ENCODE results near the gene FBXO47.

FBXO47 gene

DNA sequence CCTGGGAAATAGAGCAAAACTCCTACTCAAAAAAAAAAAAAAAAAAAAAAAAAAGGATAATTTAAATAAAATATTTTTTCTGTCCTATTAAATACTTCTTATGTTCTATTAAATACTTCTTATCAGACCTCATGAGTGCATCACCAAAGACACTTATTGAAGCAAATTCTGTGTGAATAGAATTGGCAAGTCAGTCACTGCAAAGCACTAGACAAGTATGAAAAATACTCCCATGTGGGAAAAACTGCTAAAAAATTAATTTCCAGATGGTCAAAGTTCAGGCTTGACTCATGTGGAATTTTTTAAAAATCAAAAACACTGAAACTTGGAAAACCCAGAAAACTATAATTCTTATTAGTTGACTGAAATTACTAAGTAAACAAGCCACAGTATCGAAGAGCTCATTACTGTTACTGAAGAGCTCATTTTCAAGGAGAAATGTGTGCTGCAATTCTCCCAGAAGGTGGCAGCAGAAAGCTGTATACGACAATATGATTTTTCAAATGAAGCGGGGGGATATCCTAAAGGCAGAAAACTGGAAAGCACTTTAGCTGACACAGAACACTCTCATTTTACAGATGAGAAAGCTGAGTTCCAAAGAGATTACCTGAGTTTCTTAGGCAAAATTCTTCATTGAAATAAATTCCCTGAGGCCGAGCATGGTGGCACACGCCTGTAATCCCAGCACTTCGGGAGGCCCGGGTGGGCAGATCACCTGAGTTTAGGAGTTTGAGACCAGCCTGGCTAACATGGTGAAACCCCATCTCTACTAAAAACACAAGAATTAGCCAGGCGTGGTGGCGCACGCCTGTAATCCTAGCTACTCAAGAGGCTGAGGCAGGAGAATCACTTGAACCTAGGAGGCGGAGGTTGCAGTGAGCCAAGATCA is 15.9 kb upstream of the FBXO47 start:
- POLR2A ChIA-PET = interaction anchor here (0.6 to 3.1 kb wide), 9 partner anchors 74 to 217 kb away, joined by 3 to 37 read pairs (median 3); partner anchors contain the start of genes LASP1, PLXDC1 and RPL19
- CTCF ChIA-PET = interaction anchor here (0.6 to 10.0 kb wide), 74 partner anchors 9 to 650 kb away, joined by 3 to 266 read pairs (median 4); partner anchors contain the start of genes ARL5C, CWC25, LASP1 and PLXDC1
- Histone ChIP-seq H3K27ac (ENCODE audit: extremely low read depth, low read depth, low read length) (no peak overlapping the region), H3K36me3 (ENCODE audit: control insufficient read depth in 2 of 2, insufficient read depth in 1 of 2, low read length in 2 of 2) (no peaks in the 10 kb centered on the region), H3K4me1 (ENCODE audit: control insufficient read depth, insufficient read depth, low read length) (peaks cover 6% of the 10 kb centered on the region), H3K4me3 (ENCODE audit: low read depth, low read length) (no peak overlapping the region), H3K9me3 (ENCODE audit: control insufficient read depth, insufficient read depth, low read depth, low read length) (no peaks in the 10 kb centered on the region)
- TF ChIP-seq SP2 (tag by site-specific recombination; IDR thresholded peaks at IDR 0.05) = no peak
- no peak for TF ChIP-seq ZFHX2 (tag by site-specific recombination; conservative IDR thresholded peaks at IDR 0.05)
- TF ChIP-seq SETDB1 (IDR thresholded peaks at IDR 0.05; ENCODE audit: insufficient read length, low read length) = no peak
- TF ChIP-seq ZNF132 (tag by site-specific recombination; IDR thresholded peaks at IDR 0.05; ENCODE audit: borderline replicate concordance) = no peak
- TF ChIP-seq, protein P1, sequence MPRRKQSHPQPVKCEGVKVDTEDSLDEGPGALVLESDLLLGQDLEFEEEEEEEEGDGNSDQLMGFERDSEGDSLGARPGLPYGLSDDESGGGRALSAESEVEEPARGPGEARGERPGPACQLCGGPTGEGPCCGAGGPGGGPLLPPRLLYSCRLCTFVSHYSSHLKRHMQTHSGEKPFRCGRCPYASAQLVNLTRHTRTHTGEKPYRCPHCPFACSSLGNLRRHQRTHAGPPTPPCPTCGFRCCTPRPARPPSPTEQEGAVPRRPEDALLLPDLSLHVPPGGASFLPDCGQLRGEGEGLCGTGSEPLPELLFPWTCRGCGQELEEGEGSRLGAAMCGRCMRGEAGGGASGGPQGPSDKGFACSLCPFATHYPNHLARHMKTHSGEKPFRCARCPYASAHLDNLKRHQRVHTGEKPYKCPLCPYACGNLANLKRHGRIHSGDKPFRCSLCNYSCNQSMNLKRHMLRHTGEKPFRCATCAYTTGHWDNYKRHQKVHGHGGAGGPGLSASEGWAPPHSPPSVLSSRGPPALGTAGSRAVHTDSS (tag by site-specific recombination; IDR thresholded peaks at IDR 0.05) = no peak
- TF ChIP-seq, protein P2, sequence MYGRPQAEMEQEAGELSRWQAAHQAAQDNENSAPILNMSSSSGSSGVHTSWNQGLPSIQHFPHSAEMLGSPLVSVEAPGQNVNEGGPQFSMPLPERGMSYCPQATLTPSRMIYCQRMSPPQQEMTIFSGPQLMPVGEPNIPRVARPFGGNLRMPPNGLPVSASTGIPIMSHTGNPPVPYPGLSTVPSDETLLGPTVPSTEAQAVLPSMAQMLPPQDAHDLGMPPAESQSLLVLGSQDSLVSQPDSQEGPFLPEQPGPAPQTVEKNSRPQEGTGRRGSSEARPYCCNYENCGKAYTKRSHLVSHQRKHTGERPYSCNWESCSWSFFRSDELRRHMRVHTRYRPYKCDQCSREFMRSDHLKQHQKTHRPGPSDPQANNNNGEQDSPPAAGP (tag by site-specific recombination; IDR thresholded peaks at IDR 0.05) = no peak
- no peak for TF ChIP-seq ZNF138 (tag by site-specific recombination; IDR thresholded peaks at IDR 0.05; ENCODE audit: borderline replicate concordance)
- TF ChIP-seq SCRT1 (tag by site-specific recombination; IDR thresholded peaks at IDR 0.05; ENCODE audit: borderline replicate concordance) = no peak
- TF ChIP-seq ZNF529 (tag by site-specific recombination; IDR thresholded peaks at IDR 0.05; ENCODE audit: insufficient replicate concordance) = no peak
- TF ChIP-seq ZNF114 (tag by site-specific recombination; IDR thresholded peaks at IDR 0.05) = no peak
- TF ChIP-seq ZNF585B (tag by site-specific recombination; IDR thresholded peaks at IDR 0.05) = no peak
- TF ChIP-seq KLF9 (tag by site-specific recombination; IDR thresholded peaks at IDR 0.05; ENCODE audit: low read depth) = no peak
- no peak for TF ChIP-seq ZNF394 (tag by site-specific recombination; IDR thresholded peaks at IDR 0.05; ENCODE audit: borderline replicate concordance)
- no peak for TF ChIP-seq REPIN1 (tag by site-specific recombination; IDR thresholded peaks at IDR 0.05; ENCODE audit: low read depth)
- TF ChIP-seq GFI1B (tag by site-specific recombination; IDR thresholded peaks at IDR 0.05) = no peak
- TF ChIP-seq ZNF596 (tag by site-specific recombination; IDR thresholded peaks at IDR 0.05) = no peak
- no peak for TF ChIP-seq ZNF184 (tag by site-specific recombination; IDR thresholded peaks at IDR 0.05)
- TF ChIP-seq MZF1 (tag by site-specific recombination; IDR thresholded peaks at IDR 0.05; ENCODE audit: borderline replicate concordance) = no peak
- no peak for TF ChIP-seq ZNF48 (tag by site-specific recombination; IDR thresholded peaks at IDR 0.05)
- no peak for TF ChIP-seq ZNF610 (tag by site-specific recombination; IDR thresholded peaks at IDR 0.05; ENCODE audit: borderline replicate concordance)
- TF ChIP-seq ZSCAN30 (tag by site-specific recombination; IDR thresholded peaks at IDR 0.05) = no peak
- no peak for TF ChIP-seq ZNF664 (tag by site-specific recombination; IDR thresholded peaks at IDR 0.05)
- TF ChIP-seq SCRT2 (tag by site-specific recombination; IDR thresholded peaks at IDR 0.05) = no peak
- TF ChIP-seq SALL2 (tag by site-specific recombination; IDR thresholded peaks at IDR 0.05; ENCODE audit: borderline replicate concordance) = no peak
- TF ChIP-seq ZXDB (tag by site-specific recombination; IDR thresholded peaks at IDR 0.05) = no peak
- no peak for TF ChIP-seq ZNF2 (tag by site-specific recombination; IDR thresholded peaks at IDR 0.05)
- no peak for TF ChIP-seq ZIC2 (tag by site-specific recombination; IDR thresholded peaks at IDR 0.05)
- TF ChIP-seq KLF10 (tag by site-specific recombination; IDR thresholded peaks at IDR 0.05) = 0 out of 2 replicates have a peak, but pooled peaks have one; percentile 30
- TF ChIP-seq, protein P3, sequence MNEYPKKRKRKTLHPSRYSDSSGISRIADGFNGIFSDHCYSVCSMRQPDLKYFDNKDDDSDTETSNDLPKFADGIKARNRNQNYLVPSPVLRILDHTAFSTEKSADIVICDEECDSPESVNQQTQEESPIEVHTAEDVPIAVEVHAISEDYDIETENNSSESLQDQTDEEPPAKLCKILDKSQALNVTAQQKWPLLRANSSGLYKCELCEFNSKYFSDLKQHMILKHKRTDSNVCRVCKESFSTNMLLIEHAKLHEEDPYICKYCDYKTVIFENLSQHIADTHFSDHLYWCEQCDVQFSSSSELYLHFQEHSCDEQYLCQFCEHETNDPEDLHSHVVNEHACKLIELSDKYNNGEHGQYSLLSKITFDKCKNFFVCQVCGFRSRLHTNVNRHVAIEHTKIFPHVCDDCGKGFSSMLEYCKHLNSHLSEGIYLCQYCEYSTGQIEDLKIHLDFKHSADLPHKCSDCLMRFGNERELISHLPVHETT (tag by site-specific recombination; IDR thresholded peaks at IDR 0.05) = no peak
- TF ChIP-seq ZNF155 (tag by site-specific recombination; IDR thresholded peaks at IDR 0.05) = no peak
- no peak for TF ChIP-seq ZNF521 (tag by site-specific recombination; IDR thresholded peaks at IDR 0.05)
- TF ChIP-seq, protein P4, sequence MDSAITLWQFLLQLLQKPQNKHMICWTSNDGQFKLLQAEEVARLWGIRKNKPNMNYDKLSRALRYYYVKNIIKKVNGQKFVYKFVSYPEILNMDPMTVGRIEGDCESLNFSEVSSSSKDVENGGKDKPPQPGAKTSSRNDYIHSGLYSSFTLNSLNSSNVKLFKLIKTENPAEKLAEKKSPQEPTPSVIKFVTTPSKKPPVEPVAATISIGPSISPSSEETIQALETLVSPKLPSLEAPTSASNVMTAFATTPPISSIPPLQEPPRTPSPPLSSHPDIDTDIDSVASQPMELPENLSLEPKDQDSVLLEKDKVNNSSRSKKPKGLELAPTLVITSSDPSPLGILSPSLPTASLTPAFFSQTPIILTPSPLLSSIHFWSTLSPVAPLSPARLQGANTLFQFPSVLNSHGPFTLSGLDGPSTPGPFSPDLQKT (IDR thresholded peaks at IDR 0.05; ENCODE audit: borderline replicate concordance, low read depth, low read length) = no peak

Measured in HEK293 (cell line).